NCI-H1092 treated with DMSO at 0.1 percent for 48 hours (cell line): ENCODE results near the gene TOMM22.

ENCODE experiments used
- DNase-seq: peaks from one replicate; lab custom pipeline; 2025; lab: John Stamatoyannopoulos, UW

TOMM22 gene

GRCh38 chr22:38696606-38697424, 15.1 kb downstream of the TOMM22 start:
- DNase-seq = no peak

GRCh38 chr22:38697425-38698089, 15.8 kb downstream of the TOMM22 start:
- no peak for DNase-seq

DNA sequence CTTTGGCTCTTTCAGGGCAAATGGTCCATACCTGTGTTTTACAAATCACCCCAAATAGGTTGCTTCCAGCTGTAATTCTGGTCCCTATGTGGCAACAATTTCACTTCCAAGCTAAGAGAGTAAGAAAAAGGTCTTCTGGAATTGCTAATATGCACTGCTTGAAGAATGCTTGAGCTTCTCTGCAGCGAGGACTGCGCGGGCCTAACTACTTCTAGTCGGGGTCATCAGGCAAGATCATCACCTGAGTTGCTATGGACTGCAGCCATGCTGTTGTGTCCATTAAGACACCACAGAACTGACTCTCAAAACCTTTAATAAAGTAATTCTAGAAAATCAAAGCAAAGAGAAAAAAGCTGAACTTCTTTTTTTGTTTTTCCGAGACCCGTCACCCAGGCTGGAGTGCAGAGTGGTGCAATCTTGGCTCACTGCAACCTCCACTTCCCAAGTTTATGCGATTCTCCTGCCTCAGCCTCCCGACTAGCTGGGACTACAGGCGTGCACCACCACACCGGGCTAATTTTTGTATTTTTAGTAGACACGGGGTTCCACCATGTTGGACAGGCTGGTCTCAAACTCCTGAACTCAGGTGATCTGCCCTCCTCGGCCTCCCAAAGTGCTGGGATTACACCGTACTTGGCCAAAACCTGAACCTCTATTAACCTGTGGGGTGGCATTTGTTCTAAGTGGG, 16.8 kb downstream of the TOMM22 start:
- no peak for DNase-seq

DNA sequence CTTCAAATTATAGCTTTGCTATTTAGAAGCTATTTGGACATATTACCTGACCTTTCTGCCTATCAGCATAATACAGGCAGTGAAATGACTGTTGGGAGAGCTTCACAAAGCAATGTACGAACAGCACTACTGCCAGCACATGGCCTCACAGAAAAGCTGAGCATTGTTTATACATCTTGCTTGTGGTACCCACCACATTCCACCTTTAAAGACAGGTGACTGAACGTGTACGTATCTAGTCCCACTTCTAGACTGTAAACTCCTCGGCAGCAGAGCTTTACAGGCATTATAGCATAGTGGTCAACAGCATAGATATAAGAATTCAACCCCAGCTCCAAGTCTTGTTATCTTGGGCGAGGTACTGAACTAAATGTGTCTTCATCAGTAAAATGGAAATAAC, 17.4 kb downstream of the TOMM22 start:
- no peak for DNase-seq

- DNase-seq = no peak
These were observed 18.0 kb downstream of the TOMM22 start for GRCh38 chr22:38699784-38700183.

GRCh38 chr22:38700270-38700788, 18.6 kb downstream of the TOMM22 start:
- no peak for DNase-seq

DNA sequence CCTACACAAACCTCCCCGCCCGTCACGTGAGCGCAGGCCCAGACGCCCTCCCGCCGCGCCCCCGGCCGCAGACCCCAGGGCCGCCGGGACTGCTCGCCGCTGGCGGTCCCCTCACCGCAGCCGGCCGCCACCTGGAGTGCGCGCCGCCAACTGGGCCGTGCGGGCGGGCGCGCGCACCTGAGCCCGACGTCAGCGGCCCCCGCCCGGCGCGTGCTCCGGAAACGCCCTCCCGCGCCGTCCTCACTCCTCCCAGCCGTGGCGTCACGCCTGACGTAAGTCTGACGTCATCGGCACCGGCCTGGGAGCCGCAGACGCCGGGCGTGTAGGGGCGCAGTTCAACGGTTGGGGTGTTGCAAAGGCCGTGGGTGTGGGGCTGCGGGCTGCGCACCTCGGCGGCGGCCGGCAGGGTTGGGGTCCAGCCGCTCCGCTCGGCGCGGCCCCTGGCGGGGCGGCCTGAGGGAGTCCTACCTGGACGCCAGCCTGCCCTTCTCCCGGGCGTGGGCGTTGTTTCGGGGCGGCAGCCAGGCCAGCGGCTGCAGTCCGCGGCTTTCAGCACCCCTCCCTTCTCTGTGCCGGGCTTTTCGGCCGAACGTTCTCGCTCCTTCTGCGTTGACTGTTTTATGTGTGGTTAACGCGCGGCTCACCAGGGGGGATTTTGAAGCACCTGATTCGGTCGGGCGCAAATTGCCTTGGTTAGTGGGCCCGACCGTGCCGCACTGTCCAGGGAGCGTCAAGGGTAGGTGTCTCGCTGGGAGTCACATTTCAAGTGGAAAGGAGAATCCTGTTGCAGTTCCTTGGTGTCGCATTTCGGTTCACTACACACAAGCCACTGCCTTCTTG, 19.3 kb downstream of the TOMM22 start, which contains the start of gene JOSD1:
JOSD1 (minus strand) TSS at position 155 of the 840 bp plus-strand sequence. CDS start 956 bp downstream, outside the sequence.
- DNase-seq = peak; percentile 82

DNA sequence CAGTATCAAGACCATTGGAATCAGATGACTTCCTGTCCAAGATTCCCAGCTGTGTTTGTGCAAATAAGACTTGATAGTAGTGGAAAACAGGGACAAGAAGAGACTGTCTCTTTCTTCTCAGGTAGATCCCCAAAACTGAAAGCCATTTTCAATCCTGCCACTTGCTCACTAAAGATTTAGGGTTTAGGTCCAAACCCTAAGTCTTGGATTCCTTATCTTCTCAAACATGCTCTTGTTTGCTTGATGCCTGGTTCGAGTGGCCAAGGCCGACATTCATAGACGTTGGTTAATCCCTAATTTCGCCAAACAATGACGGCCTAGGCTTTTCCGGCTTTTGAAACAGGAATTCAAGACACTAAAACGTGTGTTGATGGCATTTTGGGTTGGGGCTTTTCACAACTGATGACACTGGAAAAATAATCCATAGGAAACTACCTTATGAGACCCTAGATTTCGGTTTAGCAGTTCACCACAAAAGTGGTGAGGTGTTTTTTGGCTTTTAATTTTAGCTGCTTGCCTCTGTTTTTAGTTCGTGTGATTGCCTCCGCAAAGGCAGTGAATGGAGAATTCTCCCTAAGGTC, 23.0 kb downstream of the TOMM22 start:
- no peak for DNase-seq

GRCh38 chr22:38705235-38706100, 23.7 kb downstream of the TOMM22 start, which contains the start of gene GTPBP1:
Gene GTPBP1, plus strand, starts transcription at chr22:38705944. Its CDS starts 12 bp downstream, at chr22:38705956.
- peak; percentile 100 for DNase-seq

- peak; percentile 35 for DNase-seq
These were observed 24.5 kb downstream of the TOMM22 start for GRCh38 chr22:38706101-38706900.

DNA sequence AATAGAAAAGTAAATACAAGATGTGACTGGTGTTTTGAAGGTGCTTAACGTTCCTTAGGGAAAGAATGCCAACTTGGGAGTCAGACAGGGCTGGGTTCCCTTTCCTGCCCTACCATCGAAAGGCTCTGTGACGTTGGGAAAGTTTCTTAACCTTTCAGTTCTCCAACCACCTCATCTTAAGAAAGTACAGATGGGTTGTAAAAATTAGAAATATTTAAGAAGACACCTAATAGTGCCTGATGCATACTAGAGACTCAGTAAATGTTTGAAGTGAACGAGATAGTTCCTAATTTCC, 25.1 kb downstream of the TOMM22 start:
- no peak for DNase-seq

DNA sequence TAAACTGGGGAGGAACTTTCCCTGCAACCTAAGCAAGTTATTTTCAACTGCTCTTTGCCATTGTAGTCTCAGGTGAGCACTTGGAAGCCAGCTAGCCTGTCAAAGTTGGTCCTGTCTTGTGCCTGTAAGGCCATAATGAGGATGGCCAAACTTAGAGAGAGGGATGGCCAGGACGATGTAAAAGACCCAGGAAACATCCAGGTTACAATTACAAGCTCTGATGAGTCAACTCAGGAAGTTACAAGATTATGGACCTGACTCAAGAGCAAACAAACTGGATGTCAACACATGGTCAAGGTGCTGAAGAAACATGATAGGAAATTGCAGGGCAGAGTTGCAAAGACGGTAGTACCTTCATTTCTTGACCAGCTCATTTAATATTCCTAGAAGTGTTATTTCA, 25.6 kb downstream of the TOMM22 start:
- DNase-seq = no peak

- no peak for DNase-seq
These were observed 26.2 kb downstream of the TOMM22 start for GRCh38 chr22:38707984-38708383.

DNA sequence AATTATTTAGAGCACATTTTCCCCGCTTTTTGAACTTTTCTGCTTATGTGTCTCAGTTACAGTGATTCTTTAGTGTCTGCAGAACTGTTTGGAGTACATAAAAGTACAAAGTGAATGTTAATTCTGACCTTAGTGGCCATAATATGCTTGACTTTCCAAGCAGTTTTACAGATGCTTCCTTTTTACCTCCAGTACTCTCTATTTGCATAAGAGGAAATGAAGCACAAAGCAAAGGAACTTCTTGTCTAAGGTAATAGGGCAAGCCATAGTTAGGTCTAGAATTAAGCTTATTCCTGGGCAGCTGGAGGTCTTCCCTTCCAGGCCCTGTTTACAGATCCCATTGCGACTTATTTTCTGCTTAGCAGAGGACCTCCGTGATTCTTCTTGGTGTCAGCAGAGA, 27.5 kb downstream of the TOMM22 start:
- no peak for DNase-seq

DNA sequence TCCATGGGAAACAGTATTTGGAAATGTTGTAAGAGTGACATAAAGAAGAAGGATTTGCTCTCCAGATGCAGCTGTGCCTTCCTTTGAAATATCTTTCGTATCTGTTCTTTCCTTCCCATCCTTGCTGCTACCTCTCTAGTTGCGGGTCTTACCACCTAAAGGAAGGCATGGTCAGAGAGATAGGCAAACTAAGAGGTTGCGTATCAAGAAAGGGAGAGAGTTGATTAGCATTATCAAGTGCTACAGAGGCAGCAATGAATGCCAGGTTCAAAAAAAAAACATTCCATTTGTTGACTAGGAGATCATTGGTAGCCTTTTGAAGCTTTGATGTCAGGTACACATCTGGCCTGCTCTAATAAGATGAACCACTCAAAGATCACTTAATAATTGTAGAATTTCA, 28.6 kb downstream of the TOMM22 start:
- DNase-seq = no peak

- DNase-seq = no peak
These were observed 29.1 kb downstream of the TOMM22 start for GRCh38 chr22:38710866-38711265.

- DNase-seq = no peak
These were observed 30.9 kb downstream of the TOMM22 start for GRCh38 chr22:38712486-38713207.

DNA sequence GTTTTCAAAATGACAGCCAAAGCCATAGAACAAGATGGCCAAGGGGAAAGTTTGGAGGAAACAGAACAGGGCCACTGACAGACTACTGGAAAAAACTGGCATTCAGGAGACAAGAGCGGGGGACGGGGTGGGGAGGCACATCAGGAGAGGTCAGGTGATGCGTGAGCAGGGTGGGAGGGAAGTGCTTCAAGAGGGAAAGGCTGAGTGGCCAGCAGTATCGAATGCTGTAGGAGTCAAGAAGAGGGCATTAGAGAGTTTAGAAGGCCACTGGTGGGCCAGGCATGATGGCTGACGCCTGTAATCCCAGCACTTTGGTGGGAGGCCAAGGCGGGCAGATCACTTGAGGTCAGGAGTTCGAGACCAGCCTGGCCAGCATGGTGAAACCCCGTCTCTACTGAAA, 32.2 kb downstream of the TOMM22 start:
- DNase-seq = no peak
